GM18907 (cell line): ENCODE results near the gene SSMEM1.
A peak's percentile ranks its signal among the peaks of the same experiment; 100 is the strongest.
"Not testable (repeated sequence)": the region's sequence is repeated elsewhere in the genome, so short reads cannot be mapped to it uniquely, and the experiment has no call there.

Source experiments
- ATAC-seq: cut with Tn5 transposase; IDR thresholded peaks from one replicate; pipeline ENCODE4 v1.9.1; 2021; ENCODE audit warnings: mild to moderate bottlenecking, moderate library complexity; ENCODE audit not compliant: unreplicated experiment

Gene SSMEM1

DNA sequence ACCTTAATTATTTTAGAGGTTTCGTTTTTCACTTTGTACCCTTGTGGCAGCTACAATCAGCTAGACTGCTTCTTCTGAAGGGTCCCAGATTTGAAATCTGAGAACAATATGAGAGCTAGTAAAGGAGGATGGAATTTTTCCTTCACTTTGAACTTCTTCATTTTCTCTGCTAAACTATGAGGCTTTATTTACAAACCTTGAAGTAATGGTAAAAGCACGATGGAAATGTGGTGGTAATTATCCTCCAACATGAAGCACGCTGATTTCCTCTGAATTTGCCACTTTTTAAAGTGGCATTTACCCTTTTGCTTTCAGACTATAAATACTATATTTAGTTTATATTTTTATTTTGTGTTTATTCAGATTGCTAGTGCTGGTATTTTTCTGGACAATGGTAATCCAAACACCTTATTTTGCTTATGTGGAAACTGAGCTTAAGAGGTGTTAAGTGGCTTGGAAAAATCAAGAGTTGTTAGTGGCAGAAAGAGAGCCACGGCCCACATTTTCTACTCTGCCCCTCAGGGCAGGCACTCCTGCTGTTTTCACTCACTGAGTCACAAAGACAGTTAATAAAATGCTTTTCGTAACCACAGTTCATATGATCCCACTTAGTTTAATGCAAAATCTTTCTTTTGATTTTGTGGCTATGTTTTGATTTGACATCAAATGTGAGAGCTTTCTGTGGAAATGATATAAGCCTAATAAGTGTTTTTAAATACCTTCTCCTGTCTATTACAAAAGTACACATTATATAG, 2.7 kb downstream of the SSMEM1 start:
- ATAC-seq, result no peak

- ATAC-seq, result no peak
Observed at GRCh38 chr7:130213828-130214227, 6.2 kb downstream of the SSMEM1 start.

GRCh38 chr7:130216025-130216424, 8.4 kb downstream of the SSMEM1 start:
- ATAC-seq, result no peak

DNA sequence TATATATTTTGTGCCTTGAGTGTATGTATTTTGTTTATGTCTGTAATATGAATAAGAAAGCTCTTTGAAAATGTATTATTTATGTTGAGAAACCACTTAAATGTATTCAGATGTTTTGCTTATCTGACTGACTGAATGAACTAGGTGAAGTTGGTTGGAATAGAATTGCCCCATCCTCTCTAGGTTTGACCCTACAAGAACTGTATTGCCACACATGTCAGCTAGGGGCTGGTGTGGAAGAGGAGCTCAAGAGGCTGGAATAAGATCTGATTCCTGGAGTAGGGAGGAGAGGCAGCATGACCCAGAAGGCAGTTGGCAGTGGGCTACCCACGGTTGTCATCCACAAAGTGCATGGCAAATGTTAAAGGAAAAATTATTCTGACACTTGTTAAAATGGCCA, 9.1 kb downstream of the SSMEM1 start:
- ATAC-seq, result no peak

DNA sequence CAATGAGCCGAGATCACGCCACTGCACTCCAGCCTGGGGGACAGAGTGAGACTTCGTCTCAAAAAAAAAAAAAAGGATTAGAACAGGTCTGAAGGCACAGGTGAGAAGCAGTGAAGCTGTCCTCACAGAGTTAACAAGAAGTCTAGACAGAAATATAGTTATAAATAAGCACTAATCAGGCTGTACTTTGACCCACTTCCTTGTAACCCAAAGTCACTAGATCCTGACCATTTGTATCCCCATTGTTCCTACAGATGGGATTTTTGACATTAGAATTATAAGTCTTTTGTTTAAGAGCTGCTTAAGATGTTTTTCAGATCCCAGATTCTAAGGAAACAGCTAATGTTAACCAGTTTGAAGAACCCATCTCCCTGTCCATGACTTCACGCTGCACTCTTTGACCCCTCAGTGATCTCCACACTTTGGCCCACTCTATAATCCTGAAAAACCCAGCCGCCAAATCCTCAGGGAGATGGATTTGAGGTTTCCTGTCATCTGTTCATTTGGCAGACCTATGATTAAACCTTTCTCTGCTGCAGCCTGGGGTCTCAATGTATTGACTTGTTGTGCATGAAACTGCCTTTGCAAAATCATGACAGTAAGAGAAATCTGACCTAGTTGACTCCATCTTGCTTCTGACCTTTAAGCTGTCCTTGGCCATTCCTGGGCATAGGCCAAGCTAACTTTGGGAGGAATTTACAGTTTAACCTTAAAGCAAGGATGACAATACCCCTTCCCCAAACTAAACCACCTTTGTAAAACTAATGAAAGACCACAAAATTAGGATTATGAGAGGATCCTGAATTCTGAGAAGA, 11.4 kb downstream of the SSMEM1 start:
- no peak for ATAC-seq

DNA sequence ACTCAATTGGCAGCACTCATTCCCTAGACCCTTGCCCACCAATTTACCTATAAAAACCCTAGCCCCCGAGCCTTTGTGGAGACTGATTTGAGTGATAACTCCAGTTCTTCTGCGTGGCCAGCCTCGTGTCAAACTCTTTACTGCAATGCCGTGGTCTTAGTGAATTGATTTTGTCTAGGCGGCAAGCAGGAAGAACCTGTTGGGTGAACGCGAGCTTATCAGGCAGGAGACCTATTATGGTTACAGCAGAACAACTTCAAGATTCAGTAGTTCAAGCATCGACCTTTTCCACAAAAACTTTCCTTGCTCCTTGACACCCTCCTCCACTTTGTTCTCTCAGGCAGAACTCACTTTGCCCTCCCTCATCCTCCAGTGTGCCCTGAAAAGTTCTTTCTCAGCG, 12.2 kb downstream of the SSMEM1 start:
- ATAC-seq, result no peak

GRCh38 chr7:130221746-130222145, 14.1 kb downstream of the SSMEM1 start:
- no peak for ATAC-seq

- ATAC-seq, result no peak
Observed at GRCh38 chr7:130223646-130224045, 16.0 kb downstream of the SSMEM1 start.

DNA sequence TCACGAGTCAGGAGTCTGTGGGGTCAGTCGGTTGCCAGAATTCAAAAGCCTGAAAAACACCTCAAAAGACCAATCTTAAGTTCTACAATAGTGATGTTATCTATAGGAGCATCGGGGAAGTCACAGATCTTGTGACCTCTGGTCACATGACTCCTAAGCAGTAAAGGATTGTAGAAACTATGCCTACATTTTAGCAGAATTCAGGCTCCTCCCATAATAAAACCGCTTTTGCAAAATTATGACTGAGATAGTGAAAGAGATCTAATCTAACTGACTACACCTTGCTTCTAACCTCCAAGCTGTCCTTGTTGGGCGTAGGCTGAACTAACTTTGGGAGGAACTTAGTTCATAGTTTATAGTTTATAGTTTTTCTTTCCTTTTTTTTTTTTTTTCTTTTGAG, 16.6 kb downstream of the SSMEM1 start:
- no peak for ATAC-seq

DNA sequence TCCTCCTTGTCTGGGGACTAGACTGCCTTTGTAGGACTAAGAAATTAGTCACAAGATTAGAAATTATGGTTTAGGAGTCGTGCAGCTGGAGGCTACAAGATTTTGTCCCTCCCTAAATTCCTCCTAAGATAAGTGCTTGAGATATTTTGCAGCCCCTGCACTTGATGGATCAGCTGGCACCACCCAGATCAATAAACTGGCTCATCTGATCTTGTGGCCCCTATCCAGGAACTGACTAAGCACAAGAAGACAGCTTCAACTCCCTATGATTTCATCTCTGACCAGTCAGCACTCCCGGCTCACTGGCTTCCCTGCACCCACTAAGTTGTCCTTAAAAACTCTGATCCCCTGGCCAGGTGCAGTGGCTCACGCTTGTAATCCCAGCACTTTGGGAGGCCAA, 17.3 kb downstream of the SSMEM1 start:
- ATAC-seq, result not testable (repeated sequence)

- no peak for ATAC-seq
Observed at GRCh38 chr7:130226333-130226732, 18.7 kb downstream of the SSMEM1 start.

DNA sequence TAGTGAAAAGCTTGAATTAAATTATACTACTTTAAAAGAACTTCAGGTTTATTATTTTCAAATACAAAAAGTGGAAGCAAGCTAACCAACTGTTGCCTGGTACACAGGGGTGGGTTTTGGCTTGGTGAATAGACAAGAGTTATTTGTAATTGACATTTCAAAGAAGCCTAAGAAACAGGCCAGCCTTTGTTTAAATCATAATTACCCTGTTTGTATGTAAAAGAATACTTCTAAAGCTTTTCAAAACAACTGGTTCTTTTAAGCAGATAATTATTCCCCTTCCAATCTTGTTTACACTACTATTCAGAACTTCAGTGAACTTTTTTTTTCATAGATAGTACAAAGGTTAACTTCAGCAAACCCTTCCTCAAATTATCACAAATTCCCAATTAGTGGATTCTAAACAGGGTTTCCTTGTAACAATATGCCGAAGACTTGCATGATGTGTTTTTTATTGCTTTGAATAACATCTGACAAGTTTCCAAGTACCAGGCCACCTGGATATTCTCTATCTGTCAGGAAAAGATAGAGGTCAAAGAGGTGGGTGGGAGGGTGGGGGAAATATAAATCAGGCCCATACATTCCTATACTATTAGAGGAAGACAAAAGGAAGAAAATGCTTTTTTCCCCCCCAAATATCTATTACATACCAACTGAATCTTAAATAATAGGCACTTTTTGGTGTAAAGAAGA, 20.4 kb downstream of the SSMEM1 start:
- ATAC-seq, result no peak

- ATAC-seq, result no peak
Observed at GRCh38 chr7:130228840-130229502, 21.3 kb downstream of the SSMEM1 start.

DNA sequence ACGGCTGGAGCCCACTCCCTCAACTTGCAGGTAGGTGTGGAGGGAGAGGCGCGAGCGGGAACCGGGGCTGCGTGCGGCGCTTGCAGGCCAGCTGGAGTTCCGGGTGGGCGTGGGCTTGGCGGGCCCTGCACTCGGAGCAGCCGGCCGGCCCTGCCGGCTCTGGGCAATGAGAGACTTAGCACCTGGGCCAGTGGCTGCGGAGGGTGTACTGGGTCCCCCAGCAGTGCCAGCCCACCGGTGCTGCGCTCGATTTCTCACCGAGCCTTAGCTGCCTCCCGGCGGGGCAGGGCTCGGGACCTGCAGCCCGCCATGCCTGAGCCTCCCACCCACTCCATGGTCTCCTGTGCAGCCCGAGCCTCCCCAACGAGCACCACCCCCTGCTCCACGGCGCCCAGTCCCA, 22.3 kb downstream of the SSMEM1 start:
- ATAC-seq, result not testable (repeated sequence)

DNA sequence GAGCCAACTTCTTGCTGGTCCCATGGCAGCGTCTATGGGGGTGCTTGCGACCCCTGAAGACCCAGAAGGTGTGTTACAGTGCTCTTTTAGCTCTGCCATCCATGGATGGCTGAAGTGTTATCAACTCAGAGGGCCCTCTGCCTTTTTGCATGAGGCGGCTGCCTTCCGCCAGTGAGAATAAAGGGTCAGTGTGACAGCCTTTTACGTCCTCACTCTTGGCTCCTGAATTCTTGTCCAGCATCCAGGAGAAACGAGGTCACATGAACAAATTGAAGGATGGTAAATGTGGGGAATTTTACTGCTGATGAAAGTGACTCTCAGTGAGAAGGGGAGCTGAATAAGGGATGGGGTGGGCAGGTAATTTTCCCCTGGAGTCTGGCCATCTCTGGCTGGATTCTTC, 24.1 kb downstream of the SSMEM1 start:
- ATAC-seq, result no peak

- no peak for ATAC-seq
Observed at GRCh38 chr7:130232209-130232608, 24.5 kb downstream of the SSMEM1 start.

GRCh38 chr7:130234078-130234477, 26.4 kb downstream of the SSMEM1 start:
- no peak for ATAC-seq

- ATAC-seq, result not testable (repeated sequence)
Observed at GRCh38 chr7:130236361-130236760, 28.7 kb downstream of the SSMEM1 start.

DNA sequence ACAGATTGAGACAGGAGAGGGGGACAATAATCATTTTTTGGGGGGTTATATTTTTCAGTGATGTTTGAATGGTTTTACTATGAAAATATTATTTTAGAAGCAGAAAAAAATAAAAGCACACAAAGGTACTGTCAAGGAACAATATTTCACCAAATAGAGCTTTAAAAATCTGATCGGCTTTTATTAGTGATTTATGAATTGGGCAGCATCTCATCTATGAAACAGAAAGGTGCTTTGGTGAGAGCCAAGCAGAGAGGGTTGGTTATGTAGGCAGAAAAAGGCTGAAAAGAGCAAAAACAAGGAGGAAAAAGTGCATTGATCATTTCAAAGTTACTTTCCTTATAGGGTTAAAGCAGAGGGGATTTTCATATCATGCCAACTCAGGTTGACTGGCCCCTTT, 32.6 kb downstream of the SSMEM1 start:
- no peak for ATAC-seq

GRCh38 chr7:130242198-130243014, 34.7 kb downstream of the SSMEM1 start:
- ATAC-seq, result peak; percentile 52
